GM18505 (cell line): ENCODE data around the gene TMOD1.
"Not testable (repeated sequence)": the region's sequence is repeated elsewhere in the genome, so short reads cannot be mapped to it uniquely, and the experiment has no call there.

Experiments
- ATAC-seq: cut with Tn5 transposase; IDR thresholded peaks from one replicate; pipeline ENCODE4 v1.9.1; 2021; ENCODE audit not compliant: unreplicated experiment
- POLR2A ChIP-seq: IDR thresholded peaks from 4 replicates; pipeline ENCODE4 v1.6.1; 2011; ENCODE audit warnings: borderline replicate concordance; ENCODE audit not compliant: insufficient read depth, insufficient read length; ENCODE audit errors: extremely low read depth

TMOD1 gene

GRCh38 chr9:97564291-97565175 lies 63.1 kb downstream of the TMOD1 start:
- no peak for TF ChIP-seq POLR2A
- no peak for ATAC-seq

- no peak for TF ChIP-seq POLR2A
- ATAC-seq, result no peak
Observed at GRCh38 chr9:97565262-97565661, 63.8 kb downstream of the TMOD1 start.

GRCh38 chr9:97567182-97567893 lies 65.9 kb downstream of the TMOD1 start:
- TF ChIP-seq POLR2A, result no peak
- no peak for ATAC-seq

- TF ChIP-seq POLR2A, result no peak
- no peak for ATAC-seq
Observed at GRCh38 chr9:97567894-97568202, 66.4 kb downstream of the TMOD1 start.

- no peak for TF ChIP-seq POLR2A
- no peak for ATAC-seq
Observed at GRCh38 chr9:97568461-97569275, 67.2 kb downstream of the TMOD1 start.

- no peak for TF ChIP-seq POLR2A
- no peak for ATAC-seq
Observed at GRCh38 chr9:97570899-97571298, 69.4 kb downstream of the TMOD1 start.

GRCh38 chr9:97571664-97572063 lies 70.2 kb downstream of the TMOD1 start:
- no peak for TF ChIP-seq POLR2A
- ATAC-seq, result no peak

GRCh38 chr9:97572196-97572891 lies 70.9 kb downstream of the TMOD1 start:
- no peak for TF ChIP-seq POLR2A
- ATAC-seq, result no peak

- TF ChIP-seq POLR2A, result no peak
- ATAC-seq, result no peak
Observed at GRCh38 chr9:97572892-97573365, 71.5 kb downstream of the TMOD1 start.

GRCh38 chr9:97573482-97574073 lies 72.1 kb downstream of the TMOD1 start:
- TF ChIP-seq POLR2A, result no peak
- ATAC-seq, result no peak

- not testable (repeated sequence) for ATAC-seq
Observed at GRCh38 chr9:97574101-97574571, 72.7 kb downstream of the TMOD1 start.

GRCh38 chr9:97574921-97575672 lies 73.6 kb downstream of the TMOD1 start:
- peak; percentile 56 for TF ChIP-seq POLR2A
- ATAC-seq, result not testable (repeated sequence)
